Measurements from ENCODE around the gene COL9A3.

Gene COL9A3

DNA sequence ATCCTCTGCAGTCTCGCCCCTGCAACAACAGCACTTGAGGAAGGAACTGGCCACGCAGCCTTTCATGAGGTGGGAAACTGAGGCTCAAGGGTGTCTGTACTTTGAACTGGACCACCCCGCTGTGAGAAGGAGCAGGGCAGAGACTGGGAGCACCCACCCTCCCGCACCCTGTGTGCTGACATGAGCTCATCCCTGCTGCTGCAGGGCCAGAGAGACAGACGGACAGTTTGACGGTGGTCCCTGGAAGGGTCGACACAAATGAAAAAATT lies 37.5 kb upstream of the COL9A3 start:
- no peak for DNase-seq

DNA sequence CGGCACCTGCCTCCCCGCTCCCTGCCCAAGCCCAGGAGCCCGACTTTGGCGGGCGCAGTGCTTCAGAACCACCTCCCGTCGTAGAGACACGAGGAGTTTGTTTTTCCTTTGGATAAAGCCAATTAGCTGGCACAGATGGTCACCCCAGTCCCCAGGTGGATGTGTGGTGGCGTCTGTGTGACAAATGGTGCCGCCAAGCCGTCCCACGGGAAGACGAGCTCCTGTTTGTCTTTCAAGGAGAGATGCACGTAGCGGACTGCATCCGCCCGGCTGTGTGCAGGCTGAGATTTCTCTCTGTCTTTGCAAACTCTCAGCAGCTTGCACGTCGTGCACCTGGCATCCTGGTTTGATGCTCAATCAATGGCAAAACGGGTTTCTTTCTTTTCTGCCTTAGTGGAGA lies 36.6 kb upstream of the COL9A3 start:
- DNase-seq = no peak

GRCh38 chr20:62780696-62781095 lies 36.2 kb upstream of the COL9A3 start:
- no peak for DNase-seq

DNA sequence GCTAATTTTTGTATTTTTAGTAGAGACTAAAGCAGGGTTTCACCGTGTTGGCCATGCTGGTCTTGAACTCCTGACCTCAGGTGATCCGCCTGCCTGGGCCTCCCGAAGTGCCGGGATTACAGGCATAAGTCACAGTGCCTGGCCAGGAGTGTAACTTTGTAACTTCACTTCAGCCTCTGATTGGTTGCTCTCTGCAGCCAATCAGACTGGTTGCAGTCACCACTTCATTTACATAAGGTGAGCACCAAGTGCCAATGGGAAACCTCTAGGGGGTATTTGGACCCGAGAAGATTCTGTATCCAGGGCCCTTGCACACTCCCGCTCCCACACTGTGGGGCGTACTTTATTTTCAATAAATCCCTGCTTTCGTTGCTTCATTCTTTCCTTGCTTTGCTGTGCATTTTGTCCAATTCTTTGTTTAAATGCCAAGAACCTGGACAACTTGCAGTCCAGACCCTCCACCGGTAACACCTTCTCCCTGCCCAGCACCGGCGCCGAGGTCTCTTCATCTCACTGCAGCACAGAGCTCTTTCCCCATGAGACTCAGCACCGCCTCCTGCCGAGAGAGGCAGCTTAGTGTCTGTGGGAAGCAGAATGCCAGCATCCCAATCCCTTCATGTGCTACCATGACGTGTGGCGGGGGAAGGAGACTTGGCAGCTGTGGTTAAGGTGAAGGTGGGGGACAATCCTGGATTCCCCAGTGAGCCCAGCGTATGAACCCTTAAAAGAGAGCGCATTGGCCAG lies 34.5 kb upstream of the COL9A3 start:
- DNase-seq = no peak

DNA sequence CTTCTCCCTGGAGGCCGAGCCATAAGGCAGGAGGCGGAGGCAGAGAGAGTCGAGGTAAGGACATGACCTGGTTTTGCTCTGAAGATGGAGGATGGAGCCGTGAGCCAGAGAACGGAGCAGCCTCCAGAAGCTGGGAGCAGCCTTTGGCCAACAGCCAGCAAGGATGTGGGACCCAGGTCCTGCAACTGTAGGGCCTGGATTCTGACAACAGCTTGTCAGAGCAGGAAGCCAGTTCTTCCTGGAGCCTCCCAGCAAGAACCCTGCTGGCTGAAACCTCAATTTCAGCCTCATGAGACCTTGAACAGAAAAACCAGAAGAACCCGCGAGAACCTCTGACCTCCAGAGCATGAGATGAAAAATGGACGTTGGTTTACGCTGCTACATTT lies 34.0 kb upstream of the COL9A3 start:
- no peak for DNase-seq

- DNase-seq = no peak
Measured at GRCh38 chr20:62784497-62784896, 32.4 kb upstream of the COL9A3 start.

DNA sequence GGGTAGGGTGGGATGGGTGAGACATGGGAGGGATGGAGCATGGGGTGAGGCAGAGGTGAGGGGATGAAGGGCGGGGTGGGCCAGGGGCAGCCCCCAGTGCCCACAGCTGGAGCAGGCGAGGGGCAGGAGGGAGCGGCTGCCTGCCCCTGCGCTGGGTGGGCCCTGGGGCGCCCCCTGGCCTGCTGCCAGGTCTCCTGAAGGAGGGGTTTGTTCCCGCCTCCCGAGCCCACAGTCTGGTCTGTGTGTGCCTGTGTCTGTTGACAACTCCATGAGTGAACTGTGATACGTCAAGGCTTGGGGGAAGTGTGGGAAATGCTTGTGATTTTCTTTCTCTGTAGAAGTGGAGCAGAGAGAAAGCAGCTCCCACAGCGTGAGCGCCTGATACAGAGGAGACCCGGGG lies 31.5 kb upstream of the COL9A3 start:
- no peak for DNase-seq

- DNase-seq = no peak
Measured at GRCh38 chr20:62786157-62786556, 30.7 kb upstream of the COL9A3 start.

DNA sequence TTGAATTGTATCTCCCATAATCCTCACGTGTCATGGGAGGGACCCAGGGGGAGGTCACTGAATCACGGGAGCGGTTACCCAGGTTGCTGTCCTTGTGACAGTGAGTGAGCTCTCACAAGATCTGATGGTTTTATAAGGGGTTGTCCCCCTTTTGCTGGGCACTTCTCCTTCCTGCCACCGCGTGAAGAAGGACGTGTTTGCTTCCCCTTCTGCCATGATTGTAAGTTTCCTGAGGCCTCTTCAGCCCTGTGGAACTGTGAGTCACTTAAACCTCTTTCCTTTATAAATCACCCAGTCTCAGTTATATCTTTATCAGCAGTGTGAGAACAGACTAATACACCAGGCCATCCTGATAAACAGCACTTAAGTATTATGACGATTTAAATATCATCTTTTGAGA lies 29.5 kb upstream of the COL9A3 start:
- no peak for DNase-seq

- no peak for DNase-seq
Measured at GRCh38 chr20:62787866-62788265, 29.0 kb upstream of the COL9A3 start.

DNA sequence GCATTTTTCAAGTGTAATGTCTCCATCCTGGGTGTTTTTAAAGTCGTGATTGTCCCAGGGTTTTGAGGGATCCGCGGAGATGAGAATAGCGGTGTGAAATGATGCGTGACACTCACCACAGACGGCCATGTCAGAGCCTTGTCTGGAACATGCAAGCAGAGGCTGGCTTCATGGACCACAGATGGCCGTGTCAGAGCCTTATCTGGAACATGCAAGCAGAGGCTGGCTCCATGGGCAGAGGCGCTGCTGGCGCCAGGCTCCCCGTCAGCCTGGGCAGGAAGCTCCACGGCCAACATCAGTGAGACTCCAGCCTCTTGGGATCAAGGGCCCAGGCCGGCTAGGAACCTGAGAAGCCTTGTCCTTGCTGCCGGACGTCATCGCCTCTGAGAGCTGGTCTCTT lies 28.2 kb upstream of the COL9A3 start:
- no peak for DNase-seq

GRCh38 chr20:62790075-62790474 lies 26.8 kb upstream of the COL9A3 start:
- no peak for DNase-seq

- peak; percentile 67 for DNase-seq
Measured at GRCh38 chr20:62791301-62792181, 25.3 kb upstream of the COL9A3 start.

DNA sequence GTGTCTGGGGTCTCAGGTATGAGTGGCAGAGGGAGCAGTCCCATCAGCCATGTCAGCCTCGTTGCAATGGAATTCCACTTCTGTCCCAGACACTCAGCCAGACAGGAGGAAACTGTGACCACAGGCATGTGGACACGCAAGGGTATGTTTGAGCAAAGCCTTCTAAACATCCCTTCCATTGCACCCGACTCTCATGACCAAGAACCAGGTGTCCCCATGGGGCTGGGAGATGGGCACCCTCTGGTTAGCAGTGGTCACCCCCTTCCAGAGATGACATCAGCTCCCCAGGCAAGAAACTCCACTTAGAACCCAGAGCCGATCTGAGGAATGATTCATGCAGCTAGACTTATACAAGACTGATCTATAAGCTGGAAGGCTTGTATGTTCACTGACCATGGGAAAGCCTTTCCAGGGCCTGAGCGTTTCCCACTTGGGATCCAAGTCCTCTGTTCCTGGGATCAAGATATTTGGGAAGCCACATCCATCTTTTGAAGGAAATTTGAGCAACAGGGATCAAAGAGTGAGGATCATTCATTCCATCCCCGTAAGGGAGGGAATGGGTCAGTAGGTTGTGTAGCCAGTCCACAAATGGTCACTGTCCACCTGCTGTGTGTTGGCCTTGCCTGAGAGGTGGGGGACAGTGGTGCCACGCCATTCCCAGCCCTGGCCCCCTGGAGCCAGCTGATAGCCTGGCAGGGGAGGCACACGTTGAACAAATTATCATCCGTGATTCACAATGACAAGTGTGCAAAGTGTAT lies 24.5 kb upstream of the COL9A3 start:
- DNase-seq = no peak

DNA sequence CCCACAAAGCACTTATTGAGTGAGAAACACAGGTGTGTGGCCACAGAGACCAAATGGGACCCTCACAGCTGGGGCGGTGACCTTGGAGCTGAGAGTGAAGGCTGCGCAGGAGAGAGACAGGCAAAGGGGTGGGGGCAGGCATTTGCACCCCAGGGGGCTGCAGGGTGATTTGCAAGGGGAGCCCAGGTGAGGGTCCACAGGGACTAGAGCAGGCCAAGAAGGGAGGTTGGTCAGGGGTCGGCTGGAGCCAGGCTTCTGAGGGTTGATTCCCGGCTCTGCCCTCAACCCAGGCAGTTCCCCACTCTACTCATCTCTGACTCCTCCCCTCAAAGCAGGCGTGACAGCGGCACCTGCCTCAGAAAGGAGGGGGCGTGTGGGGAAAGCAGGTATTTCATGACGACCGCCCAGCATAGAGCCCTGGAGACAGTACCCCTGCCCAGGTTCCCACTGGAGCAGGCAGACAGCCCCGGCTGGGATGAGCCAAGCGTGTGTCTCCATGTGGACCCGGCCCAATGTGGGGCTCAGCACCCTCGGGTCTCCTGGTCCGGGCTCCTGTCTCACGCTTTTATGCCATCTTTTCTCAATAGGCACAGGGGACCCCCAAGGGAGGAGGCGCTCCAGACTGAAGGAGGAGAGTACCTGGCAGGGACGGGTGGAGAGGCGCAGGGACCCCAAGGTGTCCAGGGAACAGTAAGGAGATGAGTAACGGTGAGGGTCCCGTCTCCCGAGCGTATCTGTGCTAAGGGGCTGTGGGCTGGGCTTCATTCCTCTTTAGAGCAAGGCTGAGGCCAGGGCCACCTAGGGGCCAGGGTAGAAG lies 23.7 kb upstream of the COL9A3 start:
- no peak for DNase-seq

DNA sequence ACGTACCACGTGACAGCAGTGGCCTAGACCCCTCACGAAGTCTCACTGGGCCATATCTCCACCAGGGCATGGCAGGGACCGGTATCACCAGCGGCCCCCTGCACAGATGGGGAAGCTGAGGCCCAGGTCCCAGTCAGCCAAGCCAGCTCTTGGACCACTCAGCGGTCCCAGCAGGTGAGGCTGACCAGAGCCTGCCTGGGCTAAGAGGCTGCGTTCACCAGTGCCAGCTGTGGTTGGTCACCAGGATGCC lies 23.2 kb upstream of the COL9A3 start:
- DNase-seq = no peak

DNA sequence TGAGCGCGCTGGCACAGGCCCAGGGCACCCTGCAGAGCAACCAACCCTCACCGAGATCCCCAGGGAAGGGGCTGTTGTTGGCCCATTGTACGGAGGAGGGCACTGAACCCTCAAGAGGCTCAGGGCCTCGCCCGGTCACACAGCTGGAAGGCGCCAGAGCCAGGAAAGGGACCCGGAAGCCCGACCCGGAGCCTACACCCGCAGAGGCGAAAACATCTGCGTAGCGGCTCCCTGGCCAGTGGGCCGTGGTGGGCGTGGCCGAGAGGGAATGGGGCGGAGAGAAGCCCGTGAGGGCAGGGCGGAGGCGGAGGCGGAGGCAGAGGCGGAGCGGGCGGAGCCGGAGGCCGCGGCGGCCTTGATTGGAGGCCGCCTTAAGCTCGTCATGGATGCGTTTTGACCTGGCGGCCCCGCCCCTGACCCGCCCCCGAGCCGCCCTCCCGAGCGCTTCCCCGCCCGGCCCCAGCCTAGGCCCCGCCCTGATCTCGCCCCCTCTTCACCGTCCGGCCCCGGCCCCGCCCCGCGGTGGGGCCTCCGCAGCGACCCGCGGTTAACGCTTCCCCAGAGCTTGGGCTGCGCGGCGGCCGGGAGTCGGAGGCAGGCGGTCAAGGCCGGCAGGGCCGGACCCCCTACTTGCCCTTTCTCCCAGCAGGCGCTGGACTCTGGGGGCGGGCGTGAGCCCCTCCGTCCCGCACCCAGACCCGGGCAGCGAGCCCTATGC lies 22.7 kb upstream of the COL9A3 start:
- peak; percentile 89 for DNase-seq

GRCh38 chr20:62795023-62795761 lies 21.7 kb upstream of the COL9A3 start:
- DNase-seq = no peak

DNA sequence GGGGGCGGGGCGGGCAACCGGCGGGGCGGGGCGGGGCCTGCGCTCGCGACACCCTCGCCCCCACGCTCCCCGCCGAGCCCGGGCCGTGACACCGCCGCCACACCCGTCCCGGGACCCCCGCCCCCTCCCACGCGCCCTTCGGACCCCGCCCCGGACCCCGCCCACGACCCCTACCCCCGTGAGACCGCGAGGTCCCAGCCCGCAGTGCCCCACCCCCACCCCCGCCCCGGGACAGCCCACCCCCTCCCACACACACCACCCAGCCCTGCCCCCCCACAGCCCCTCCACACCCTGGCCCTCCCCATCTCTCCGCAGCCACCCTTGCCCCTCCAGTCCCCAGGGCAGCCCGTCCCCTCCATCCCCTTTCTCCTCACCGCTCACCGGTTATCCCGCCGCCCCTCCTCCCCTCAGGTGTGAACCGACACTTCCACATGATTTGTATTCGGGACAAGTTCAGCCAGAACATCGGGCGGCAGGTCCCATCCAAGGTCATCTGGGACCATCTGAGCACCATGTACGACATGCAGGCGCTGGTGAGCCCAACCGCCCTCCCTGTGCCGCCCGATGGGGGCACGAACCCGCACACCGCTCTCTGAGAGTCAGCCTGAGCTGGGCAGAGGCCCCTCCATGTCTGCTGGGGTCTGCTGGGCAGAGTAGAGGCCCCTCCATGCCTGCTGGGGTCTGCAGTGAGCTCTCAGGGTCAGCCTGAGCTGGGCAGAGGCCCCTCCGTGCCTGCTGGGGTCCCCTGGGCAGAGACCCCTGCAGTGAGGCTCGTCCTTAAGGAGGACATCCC lies 20.0 kb upstream of the COL9A3 start:
- DNase-seq = no peak

DNA sequence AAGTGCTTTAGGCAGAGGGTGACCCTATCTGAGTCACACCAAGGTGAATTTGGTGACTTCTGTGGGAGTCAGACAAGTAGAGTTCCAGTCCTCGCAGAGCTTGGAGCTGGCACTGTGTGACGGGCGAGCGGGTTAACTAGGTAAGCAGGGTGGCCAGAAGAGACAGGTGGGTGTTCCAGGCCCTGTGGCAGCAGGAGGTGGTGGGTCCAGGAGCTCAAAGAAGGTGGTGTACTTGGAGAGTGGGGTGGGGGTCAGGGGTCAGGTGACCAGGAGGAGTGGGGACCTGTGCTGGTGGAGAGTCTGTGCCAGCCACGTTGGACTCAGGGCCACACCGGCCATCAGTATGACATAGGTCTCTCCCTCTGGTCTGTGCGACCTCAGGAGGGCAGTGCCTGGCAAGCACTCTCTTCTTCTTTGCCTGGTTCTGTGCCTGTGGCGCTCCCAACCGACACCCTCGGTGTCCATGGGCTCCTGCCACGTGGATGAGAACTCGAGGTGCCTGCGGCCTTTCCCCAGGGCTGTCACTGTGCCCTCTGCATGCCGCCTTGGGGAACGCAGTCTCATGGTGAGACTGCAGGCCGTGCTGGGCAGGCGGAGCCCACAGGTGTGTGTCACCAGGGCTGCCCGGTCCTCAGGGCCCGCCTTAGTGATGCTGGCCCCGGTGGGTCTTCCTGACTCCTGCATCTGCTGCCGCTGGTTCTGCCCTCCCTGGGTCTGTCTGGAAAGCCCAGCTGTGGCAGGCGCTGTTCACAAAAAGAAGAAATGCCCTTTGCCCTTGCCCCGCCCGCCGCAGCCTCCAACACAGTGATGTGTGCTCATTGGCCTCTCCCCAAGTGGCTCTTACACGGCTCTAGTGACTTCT lies 18.9 kb upstream of the COL9A3 start:
- no peak for DNase-seq
